ENCODE measurements around the gene PLCL2.

GRCh38 chr3:16885593-16886302, 993 bp downstream of the PLCL2 start:
- no peak for TF ChIP-seq POLR2A (IDR thresholded peaks at IDR 0.05)
- no peak for TF ChIP-seq CTCF (IDR thresholded peaks at IDR 0.05)
